IPS DF 6.9 (cell line): ENCODE data around the gene VTA1.
"Not testable (repeated sequence)": the region's sequence is repeated elsewhere in the genome, so short reads cannot be mapped to it uniquely, and the experiment has no call there.

Source experiments
- DNase-seq: peaks from one replicate; pipeline ENCODE4 v3.0.0-alpha.2; 2013; ENCODE audit warnings: low read depth, low spot score
- H3K27ac ChIP-seq: one replicate; pipeline ENCODE4 v1.5.1; 2013; ENCODE audit warnings: low read length, control low read depth
- H3K27me3 ChIP-seq: 2 replicates; pipeline ENCODE4 v1.6.1; 2013; ENCODE audit warnings: mild to moderate bottlenecking, low read length; ENCODE audit not compliant: control insufficient read depth, insufficient read depth
- H3K36me3 ChIP-seq: 2 replicates; pipeline ENCODE4 v1.6.1; 2013; ENCODE audit warnings: low read length; ENCODE audit not compliant: control insufficient read depth, insufficient read depth
- H3K4me1 ChIP-seq: 2 replicates; pipeline ENCODE4 v1.6.1; 2013; ENCODE audit warnings: low read length; ENCODE audit not compliant: control insufficient read depth, insufficient read depth
- H3K4me3 ChIP-seq: 2 replicates; pipeline ENCODE4 v1.5.1; 2013; ENCODE audit warnings: mild to moderate bottlenecking, low read length
- H3K9me3 ChIP-seq: 2 replicates; pipeline ENCODE4 v1.6.1; 2013; ENCODE audit warnings: low read length, inconsistent platforms; ENCODE audit not compliant: control insufficient read depth, insufficient read depth
- WGBS: extraction: QIAGEN DNeasy Blood & Tissue Kit; methylation state at CpG from one replicate; pipeline ENCODE4 v1.1.7; 2013; ENCODE audit warnings: mixed read lengths, missing lambda C conversion rate; ENCODE audit not compliant: insufficient read length, insufficient coverage; 5-methylcytosine and 5-hydroxymethylcytosine counted together

The VTA1 gene

DNA sequence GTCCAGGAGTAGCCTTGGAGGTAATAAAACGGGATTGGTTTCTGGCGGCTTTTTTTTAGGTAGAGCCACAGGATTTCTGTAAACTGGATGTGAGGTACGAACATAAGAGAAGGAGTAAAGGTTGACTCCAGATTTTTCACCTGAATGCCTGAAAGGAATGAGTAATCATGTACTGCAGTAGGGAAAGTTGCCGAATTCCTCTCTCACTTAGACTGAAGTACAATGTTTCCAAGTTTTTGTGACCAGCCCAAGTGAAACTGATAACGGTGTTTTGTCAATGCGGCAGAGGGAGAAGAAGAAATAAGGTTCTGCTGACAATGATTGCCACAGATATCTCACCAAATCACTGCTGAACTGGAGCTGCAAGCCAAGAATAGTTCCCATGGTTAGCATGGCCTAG is 75.0 kb downstream of the VTA1 start:
- no peaks in the 10 kb centered on the region for H3K4me1 ChIP-seq
- H3K27ac ChIP-seq = no peak overlapping the region
- no peaks in the 10 kb centered on the region for H3K27me3 ChIP-seq
- no peak for DNase-seq
- H3K4me3 ChIP-seq = no peak overlapping the region
- WGBS = no CpG with 5 or more reads among the region's 6 CpGs
- no peaks in the 10 kb centered on the region for H3K36me3 ChIP-seq
- H3K9me3 ChIP-seq = no peaks in the 10 kb centered on the region

DNA sequence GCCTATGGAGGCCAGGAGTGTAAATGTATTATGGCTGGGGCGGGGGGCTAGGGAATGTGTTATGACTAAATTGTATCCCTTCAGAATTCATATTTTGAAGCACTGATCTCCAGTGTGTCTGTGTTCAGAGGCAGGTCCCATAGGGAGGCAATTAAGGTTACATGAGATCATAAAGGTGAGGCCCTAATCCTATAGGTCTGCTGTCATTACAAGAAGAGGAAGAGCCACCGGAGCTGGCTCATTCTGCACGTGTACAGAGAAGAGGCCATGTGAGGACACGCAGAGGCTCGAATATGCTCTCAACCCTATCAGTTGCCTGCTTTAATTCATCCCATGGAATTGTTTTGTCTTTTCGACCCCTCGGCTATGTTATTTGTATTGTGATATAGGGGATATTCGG is 76.9 kb downstream of the VTA1 start:
- no peaks in the 10 kb centered on the region for H3K4me1 ChIP-seq
- H3K27me3 ChIP-seq = no peaks in the 10 kb centered on the region
- no peak overlapping the region for H3K4me3 ChIP-seq
- DNase-seq = no peak
- no peaks in the 10 kb centered on the region for H3K36me3 ChIP-seq
- no peak overlapping the region for H3K27ac ChIP-seq
- WGBS = no CpG with 5 or more reads among the region's 8 CpGs
- no peaks in the 10 kb centered on the region for H3K9me3 ChIP-seq

DNA sequence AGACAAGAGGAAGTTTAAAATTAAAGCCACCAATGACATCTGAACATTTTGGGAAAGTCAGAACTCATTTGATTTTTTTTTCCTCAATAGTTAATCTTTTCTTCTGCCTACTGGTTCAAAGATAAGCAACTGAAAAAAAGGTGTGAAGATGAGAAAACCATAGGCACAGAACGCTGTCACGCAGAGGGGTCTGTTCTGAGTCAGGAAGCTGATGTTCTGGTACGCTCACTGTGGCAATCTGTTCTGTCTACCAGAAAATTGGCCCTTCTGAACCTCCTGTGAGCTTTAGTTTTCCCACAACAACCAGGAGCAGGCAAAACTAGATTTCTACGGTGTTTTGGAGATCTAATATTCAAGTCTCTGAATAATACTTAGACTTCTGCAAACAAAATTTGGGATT is 78.1 kb downstream of the VTA1 start:
- H3K27me3 ChIP-seq = no peaks in the 10 kb centered on the region
- no peak for DNase-seq
- no peaks in the 10 kb centered on the region for H3K4me1 ChIP-seq
- no peak overlapping the region for H3K4me3 ChIP-seq
- no CpG with 5 or more reads among the region's 4 CpGs for WGBS
- no peak overlapping the region for H3K27ac ChIP-seq
- no peaks in the 10 kb centered on the region for H3K9me3 ChIP-seq
- H3K36me3 ChIP-seq = no peaks in the 10 kb centered on the region

DNA sequence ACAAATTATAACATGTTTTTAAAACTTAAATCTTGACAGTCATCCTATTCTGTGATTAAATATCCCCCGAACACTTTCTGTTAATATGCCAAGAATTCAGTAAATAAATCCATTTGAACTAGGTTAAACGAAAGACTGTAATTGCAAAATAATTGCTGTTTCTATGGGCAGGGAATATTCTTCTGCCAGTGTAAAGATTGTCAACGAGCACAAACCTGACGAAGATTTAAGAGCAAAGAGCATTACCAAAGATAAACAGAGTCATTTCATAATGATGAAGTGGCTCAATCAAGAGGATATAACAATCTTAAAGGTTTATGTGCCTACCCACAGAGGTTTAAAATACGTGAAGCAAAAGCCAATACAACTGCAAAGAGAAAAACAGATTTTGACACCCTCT is 78.5 kb downstream of the VTA1 start:
- DNase-seq = no peak
- Histone ChIP-seq H3K27me3 (no peaks in the 10 kb centered on the region), H3K27ac (no peak overlapping the region), H3K4me3 (no peak overlapping the region), H3K9me3 (no peaks in the 10 kb centered on the region), H3K4me1 (no peaks in the 10 kb centered on the region), H3K36me3 (no peaks in the 10 kb centered on the region)
- no CpG with 5 or more reads among the region's 5 CpGs for WGBS

DNA sequence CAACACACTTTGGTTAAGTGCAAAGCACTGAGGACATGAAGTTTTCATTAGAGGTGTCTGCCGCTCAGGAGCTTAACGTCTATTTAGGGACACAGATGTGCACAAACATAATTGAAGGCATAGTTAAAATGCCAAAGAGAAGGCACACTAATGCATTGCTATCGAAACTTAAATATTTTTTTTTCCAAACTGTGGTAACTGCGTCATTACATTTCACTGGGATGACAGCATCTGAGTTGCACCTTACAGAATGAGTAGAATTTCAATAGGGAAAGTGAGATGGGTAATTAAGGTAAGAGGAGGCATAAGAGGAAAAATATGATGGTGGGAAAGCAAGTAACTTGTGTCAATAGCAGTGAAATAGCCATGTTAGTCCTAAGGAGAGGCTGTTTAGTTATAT is 79.7 kb downstream of the VTA1 start:
- Histone ChIP-seq H3K27ac (no peak overlapping the region), H3K27me3 (no peaks in the 10 kb centered on the region), H3K9me3 (no peaks in the 10 kb centered on the region), H3K4me1 (no peaks in the 10 kb centered on the region), H3K36me3 (no peaks in the 10 kb centered on the region), H3K4me3 (no peak overlapping the region)
- DNase-seq = no peak
- WGBS = no CpG with 5 or more reads among the region's 4 CpGs

DNA sequence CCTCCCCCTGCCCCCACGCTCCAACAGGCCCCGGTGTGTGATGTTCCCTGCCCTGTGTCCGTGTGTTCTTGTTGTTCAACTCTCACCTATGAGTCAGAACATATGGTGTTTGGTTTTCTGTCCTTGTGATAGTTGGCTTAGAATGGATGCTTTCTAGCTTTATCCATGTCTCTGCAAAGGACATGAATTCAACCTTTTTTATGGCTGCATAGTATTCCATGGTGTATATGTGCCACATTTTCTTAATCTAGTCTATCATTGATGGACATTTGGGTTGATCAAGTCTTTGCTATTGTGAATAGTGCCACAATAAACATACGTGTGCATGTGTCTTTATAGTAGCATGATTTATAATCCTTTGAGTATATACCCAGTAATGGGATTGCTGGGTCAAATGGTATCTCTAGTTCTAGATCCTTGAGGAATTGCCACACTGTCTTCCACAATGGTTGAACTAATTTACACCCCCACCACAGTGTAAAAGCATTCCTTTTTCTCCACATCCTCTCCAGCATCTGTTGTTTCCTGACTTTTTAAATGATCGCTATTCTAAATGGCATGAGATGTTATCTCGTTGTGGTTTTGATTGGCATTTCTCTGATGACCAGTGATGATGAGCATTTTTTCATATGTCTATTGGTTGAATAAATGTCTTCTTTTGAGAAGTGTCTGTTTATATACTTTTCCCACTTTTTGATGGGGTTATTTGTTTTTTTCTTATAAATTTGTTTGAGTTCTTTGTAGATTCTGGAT is 82.6 kb downstream of the VTA1 start:
- H3K4me3 ChIP-seq, H3K27ac ChIP-seq, DNase-seq, H3K9me3 ChIP-seq, H3K27me3 ChIP-seq, H3K36me3 ChIP-seq, H3K4me1 ChIP-seq: not testable (repeated sequence)
- no CpG with 5 or more reads among the region's 6 CpGs for WGBS

DNA sequence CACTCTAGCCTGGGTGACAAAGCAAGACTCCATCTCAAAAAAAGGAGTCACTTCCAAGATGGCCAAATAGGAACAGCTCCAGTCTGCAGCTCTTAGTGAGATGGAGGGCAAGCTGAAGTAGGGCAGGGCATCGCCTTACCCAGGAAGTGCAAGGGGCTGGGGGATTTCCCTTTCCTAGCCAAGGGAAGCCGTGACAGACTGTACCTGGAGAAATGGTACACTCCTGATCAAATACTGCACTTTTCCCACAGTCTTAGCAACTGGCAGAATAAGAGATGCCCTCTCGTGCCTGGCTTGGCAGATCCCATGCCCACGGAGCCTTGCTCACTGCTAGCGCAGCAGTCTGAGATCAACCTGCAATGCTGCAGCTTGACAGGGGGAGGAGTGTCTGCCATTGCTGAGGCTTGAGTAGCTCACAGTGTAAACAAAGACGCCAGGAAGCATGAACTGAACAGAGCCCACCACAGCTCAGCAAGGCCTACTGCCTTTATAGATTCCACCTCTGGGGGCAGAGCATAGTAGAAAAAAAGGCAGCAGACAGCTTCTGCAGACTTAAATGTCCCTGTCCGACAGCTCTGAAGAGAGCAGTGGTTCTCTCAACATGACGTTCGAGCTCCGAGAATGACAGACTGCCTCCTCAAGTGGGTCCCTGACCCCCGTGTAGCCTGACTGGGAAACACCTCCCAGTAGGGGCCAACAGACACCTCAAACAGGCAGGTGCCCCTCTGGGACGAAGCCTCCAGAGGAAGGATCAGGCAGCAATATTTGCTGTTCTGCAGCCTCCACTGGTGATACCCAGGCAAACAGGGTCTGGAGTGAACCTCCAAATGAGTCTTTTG is 85.4 kb downstream of the VTA1 start:
- DNase-seq = peak; percentile 48
- WGBS = no CpG with 5 or more reads among the region's 12 CpGs

DNA sequence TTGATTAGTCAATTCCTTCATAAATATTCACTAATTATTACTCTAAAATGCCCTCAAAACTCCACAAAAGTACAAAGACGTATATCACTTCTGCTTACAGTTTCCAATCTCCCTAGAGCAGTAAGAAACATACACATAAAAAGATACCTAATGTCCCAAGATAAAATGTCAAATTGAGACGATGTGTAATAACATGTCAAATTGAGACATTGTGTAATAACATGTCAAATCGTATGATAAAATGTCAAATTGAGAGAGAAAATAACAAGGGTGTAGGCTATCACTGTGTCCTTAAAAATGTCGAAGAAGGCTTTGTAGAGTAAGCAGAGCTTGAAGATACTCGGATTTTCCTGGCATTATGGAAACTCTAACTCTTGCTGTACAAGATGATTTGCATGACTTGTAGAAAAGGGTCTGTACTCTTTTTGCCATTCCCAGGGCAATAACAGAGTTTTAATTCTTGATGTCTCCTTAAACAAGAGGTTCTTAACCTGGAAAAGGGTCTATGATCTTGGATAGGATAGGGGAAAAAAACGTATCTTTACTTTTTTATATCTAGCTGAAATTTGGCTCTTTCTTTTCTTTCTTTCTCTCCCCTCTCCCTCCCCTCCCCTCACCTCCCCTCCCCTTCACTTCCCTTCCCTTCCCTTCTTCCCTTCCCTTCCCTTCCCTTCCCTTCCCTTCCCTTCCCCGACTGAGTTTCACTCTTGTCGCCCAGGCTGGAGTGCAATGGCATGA is 87.1 kb downstream of the VTA1 start:
- no peaks in the 10 kb centered on the region for H3K4me1 ChIP-seq
- H3K9me3 ChIP-seq = no peaks in the 10 kb centered on the region
- no peak for DNase-seq
- H3K36me3 ChIP-seq = no peaks in the 10 kb centered on the region
- no peak overlapping the region for H3K27ac ChIP-seq
- no CpG with 5 or more reads among the region's 8 CpGs for WGBS
- H3K4me3 ChIP-seq = no peak overlapping the region
- no peaks in the 10 kb centered on the region for H3K27me3 ChIP-seq

More for the DNA sequence above, 85.4 kb downstream of the VTA1 start:
- H3K9me3 ChIP-seq, H3K27ac ChIP-seq, H3K36me3 ChIP-seq, H3K27me3 ChIP-seq, H3K4me1 ChIP-seq, H3K4me3 ChIP-seq: not testable (repeated sequence)

DNA sequence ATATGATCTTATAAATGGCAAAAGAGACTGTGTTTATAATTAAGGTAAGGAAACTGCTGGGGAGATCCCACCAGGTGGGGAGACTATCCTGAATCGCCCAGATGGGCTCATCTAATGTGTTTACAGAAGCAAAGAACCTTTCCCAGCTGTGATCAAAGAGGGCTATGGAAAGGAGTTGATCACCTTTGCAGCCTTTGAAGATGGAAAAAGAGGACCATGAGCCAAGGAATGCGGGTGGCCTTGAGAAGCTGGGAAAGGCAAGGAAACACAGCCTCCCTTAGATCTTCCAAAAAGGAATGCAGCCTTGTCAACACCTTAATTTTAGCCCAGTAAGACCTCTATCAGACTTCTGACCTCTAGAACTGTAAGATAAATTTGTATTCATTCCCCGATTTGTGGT is 88.2 kb downstream of the VTA1 start:
- H3K36me3 ChIP-seq = no peaks in the 10 kb centered on the region
- no peaks in the 10 kb centered on the region for H3K4me1 ChIP-seq
- no CpG with 5 or more reads among the region's 3 CpGs for WGBS
- H3K4me3 ChIP-seq = no peak overlapping the region
- H3K9me3 ChIP-seq = no peaks in the 10 kb centered on the region
- no peaks in the 10 kb centered on the region for H3K27me3 ChIP-seq
- H3K27ac ChIP-seq = no peak overlapping the region
- peak; percentile 5 for DNase-seq

DNA sequence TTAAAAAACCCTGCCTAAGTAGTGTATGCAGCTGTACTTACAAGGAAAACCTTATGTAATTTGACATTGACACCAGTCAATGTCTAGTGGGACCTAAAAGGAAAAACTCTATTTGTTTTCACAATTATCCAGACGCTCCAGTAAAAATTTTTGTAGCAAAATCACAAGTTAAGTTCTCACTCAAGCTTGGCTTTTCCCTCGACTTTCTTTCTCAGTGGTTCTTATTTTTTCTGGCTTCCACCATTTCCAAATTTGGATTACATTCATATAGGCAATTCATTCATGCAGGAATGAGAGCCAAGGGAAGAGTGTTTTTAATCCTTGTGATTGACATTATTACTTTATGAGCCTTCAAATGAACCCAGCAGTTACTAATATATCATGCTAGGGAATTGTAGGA is 88.7 kb downstream of the VTA1 start:
- Histone ChIP-seq H3K36me3 (no peaks in the 10 kb centered on the region), H3K4me3 (no peak overlapping the region), H3K9me3 (no peaks in the 10 kb centered on the region), H3K4me1 (no peaks in the 10 kb centered on the region), H3K27ac (no peak overlapping the region), H3K27me3 (no peaks in the 10 kb centered on the region)
- DNase-seq = no peak
- WGBS = no CpG with 5 or more reads among the region's 2 CpGs
